HepG2 (cell line): ENCODE measurements around the gene NXPH4.

Experiments
- IRF2 ChIP-seq: IDR thresholded peaks from 2 replicates; pipeline ENCODE4 v1.6.1; 2018; ENCODE audit warnings: missing genetic modification reagents, missing compliant biosample characterization
- NFRKB ChIP-seq: fragments of 450-650 bp; IDR thresholded peaks from 2 replicates; pipeline ENCODE4 v1.6.1; 2017
- PATZ1 ChIP-seq: sonication (generic); formaldehyde crosslinking; IDR thresholded peaks from 2 replicates; pipeline ENCODE4 v1.4.0; 2020; ENCODE audit warnings: missing genetic modification reagents
- SP1 ChIP-seq, 2 experiments: fragments of 450-650 bp in 1 of 2; sonication (generic) in 1 of 2; formaldehyde crosslinking in 1 of 2; IDR thresholded peaks; 2 replicates each; pipeline versions ENCODE4 v1.4.0 to v1.6.1; 2016 to 2020; ENCODE audit warnings: missing genetic modification reagents in 1 of 2
- ZKSCAN5 ChIP-seq: sonication (generic); formaldehyde crosslinking; IDR thresholded peaks from 2 replicates; pipeline ENCODE4 v1.5.1; 2020; ENCODE audit warnings: mild to moderate bottlenecking, missing genetic modification reagents
- ZNF558 ChIP-seq: sonication (generic); formaldehyde crosslinking; IDR thresholded peaks from 2 replicates; pipeline ENCODE4 v1.9.0; 2022; ENCODE audit warnings: mild to moderate bottlenecking, missing genetic modification reagents, borderline replicate concordance

GRCh38 chr12:57213763-57214397 lies 2.7 kb upstream of the NXPH4 start:
- TF ChIP-seq PATZ1 (CRISPR knock-in tag) (no peak), SP1 (IDR thresholded peaks at IDR 0.05) (no peak), SP1 (CRISPR knock-in tag; IDR thresholded peaks at IDR 0.05) (no peak), NFRKB (no peak), ZKSCAN5 (CRISPR knock-in tag) (no peak), ZNF558 (CRISPR knock-in tag) (no peak), IRF2 (CRISPR knock-in tag) (no peak)
